Measurements from ENCODE around the gene HOXB1.

The HOXB1 gene

GRCh38 chr17:48541577-48542113 lies 10.8 kb upstream of the HOXB1 start:
- no peak overlapping the region for H2AFZ ChIP-seq (ENCODE audit: low read length)
- H3K79me2 ChIP-seq (ENCODE audit: insufficient read depth, low read length): no peaks in the 10 kb centered on the region

GRCh38 chr17:48541036-48541576 lies 10.3 kb upstream of the HOXB1 start:
- H3K9ac ChIP-seq (ENCODE audit: low read length): no peak overlapping the region
- H3K79me2 ChIP-seq (ENCODE audit: insufficient read depth, low read length): no peaks in the 10 kb centered on the region
- H2AFZ ChIP-seq (ENCODE audit: low read length): no peak overlapping the region
- no peak overlapping the region for H3K4me2 ChIP-seq (ENCODE audit: low read length)
- H3K36me3 ChIP-seq (ENCODE audit: insufficient read depth, low read length): no peaks in the 10 kb centered on the region
- no peaks in the 10 kb centered on the region for H3F3A ChIP-seq (ENCODE audit: insufficient read depth, low read length)
- H4K20me1 ChIP-seq (ENCODE audit: insufficient read depth, low read length): no peaks in the 10 kb centered on the region
- no peaks in the 10 kb centered on the region for H3K4me1 ChIP-seq (ENCODE audit: insufficient read depth, low read length, severe bottlenecking)
- H3K27ac ChIP-seq (ENCODE audit: low read depth, low read length, poor library complexity, severe bottlenecking): no peak overlapping the region
- no peaks in the 10 kb centered on the region for H3K9me2 ChIP-seq (ENCODE audit: low read depth, low read length)
- H3K4me3 ChIP-seq (ENCODE audit: low read depth, low read length, poor library complexity, severe bottlenecking): no peak overlapping the region
- H3K27me3 ChIP-seq (ENCODE audit: insufficient read depth, low read length): no peaks in the 10 kb centered on the region
- TF ChIP-seq EZH2 (IDR thresholded peaks at IDR 0.05; ENCODE audit: borderline replicate concordance, low read length) (no peak), CTCF (IDR thresholded peaks at IDR 0.05; ENCODE audit: low read length) (no peak)
- H3K9me3 ChIP-seq (ENCODE audit: low read length): no peaks in the 10 kb centered on the region

More at GRCh38 chr17:48541577-48542113, 10.8 kb upstream of the HOXB1 start:
- no peaks in the 10 kb centered on the region for H4K20me1 ChIP-seq (ENCODE audit: insufficient read depth, low read length)
- H3K36me3 ChIP-seq (ENCODE audit: insufficient read depth, low read length): no peaks in the 10 kb centered on the region
- H3K9me2 ChIP-seq (ENCODE audit: low read depth, low read length): no peaks in the 10 kb centered on the region
- H3K27me3 ChIP-seq (ENCODE audit: insufficient read depth, low read length): no peaks in the 10 kb centered on the region
- H3K4me2 ChIP-seq (ENCODE audit: low read length): no peak overlapping the region
- H3K4me3 ChIP-seq (ENCODE audit: low read depth, low read length, poor library complexity, severe bottlenecking): no peak overlapping the region
- H3K9ac ChIP-seq (ENCODE audit: low read length): no peak overlapping the region
- H3F3A ChIP-seq (ENCODE audit: insufficient read depth, low read length): no peaks in the 10 kb centered on the region
- no peaks in the 10 kb centered on the region for H3K4me1 ChIP-seq (ENCODE audit: insufficient read depth, low read length, severe bottlenecking)
- TF ChIP-seq CTCF (IDR thresholded peaks at IDR 0.05; ENCODE audit: low read length) (no peak), EZH2 (IDR thresholded peaks at IDR 0.05; ENCODE audit: borderline replicate concordance, low read length) (no peak)
- H3K9me3 ChIP-seq (ENCODE audit: low read length): no peaks in the 10 kb centered on the region
- no peak overlapping the region for H3K27ac ChIP-seq (ENCODE audit: low read depth, low read length, poor library complexity, severe bottlenecking)

- H3K9ac ChIP-seq (ENCODE audit: low read length): no peak overlapping the region
- H3F3A ChIP-seq (ENCODE audit: insufficient read depth, low read length): no peaks in the 10 kb centered on the region
- H2AFZ ChIP-seq (ENCODE audit: low read length): no peak overlapping the region
- no peaks in the 10 kb centered on the region for H3K79me2 ChIP-seq (ENCODE audit: insufficient read depth, low read length)
- no peak overlapping the region for H3K4me2 ChIP-seq (ENCODE audit: low read length)
- TF ChIP-seq EZH2 (IDR thresholded peaks at IDR 0.05; ENCODE audit: borderline replicate concordance, low read length) (no peak), CTCF (IDR thresholded peaks at IDR 0.05; ENCODE audit: low read length) (no peak)
- H4K20me1 ChIP-seq (ENCODE audit: insufficient read depth, low read length): no peaks in the 10 kb centered on the region
- H3K36me3 ChIP-seq (ENCODE audit: insufficient read depth, low read length): no peaks in the 10 kb centered on the region
- H3K27ac ChIP-seq (ENCODE audit: low read depth, low read length, poor library complexity, severe bottlenecking): no peak overlapping the region
- H3K4me3 ChIP-seq (ENCODE audit: low read depth, low read length, poor library complexity, severe bottlenecking): no peak overlapping the region
- H3K9me2 ChIP-seq (ENCODE audit: low read depth, low read length): no peaks in the 10 kb centered on the region
- no peaks in the 10 kb centered on the region for H3K4me1 ChIP-seq (ENCODE audit: insufficient read depth, low read length, severe bottlenecking)
- H3K9me3 ChIP-seq (ENCODE audit: low read length): no peaks in the 10 kb centered on the region
- H3K27me3 ChIP-seq (ENCODE audit: insufficient read depth, low read length): no peaks in the 10 kb centered on the region
Observed at GRCh38 chr17:48540213-48540612, 9.4 kb upstream of the HOXB1 start.
